Left renal cortex interstitium (tissue), 4 donors: ENCODE results near the gene LUC7L. TPM values are rescaled to one million over a fixed set of nuclear protein-coding genes. Genes with fewer than 3 reads are reported as not detected.
"Not testable (repeated sequence)": the region's sequence is repeated elsewhere in the genome, so short reads cannot be mapped to it uniquely, and the experiment has no call there.

Source experiments
- DNase-seq, 4 donors: peaks; one replicate each; pipeline ENCODE4 v3.0.0-alpha.2; 2013; ENCODE audit warnings: low read depth in 4 of 4, low spot score in 2 of 4, missing footprints in 1 of 4
- polyA plus RNA-seq, 4 donors: library from polyadenylated mRNA; unstranded; fragments of 120-200 nt; gene quantifications; one replicate each; pipeline ENCODE4 v1.2.1, GENCODE V29; 2013; ENCODE audit not compliant: insufficient read length in 4 of 4

The LUC7L gene
- polyA plus RNA-seq, 4 donors, result 98.9 to 185 (median 135) TPM

DNA sequence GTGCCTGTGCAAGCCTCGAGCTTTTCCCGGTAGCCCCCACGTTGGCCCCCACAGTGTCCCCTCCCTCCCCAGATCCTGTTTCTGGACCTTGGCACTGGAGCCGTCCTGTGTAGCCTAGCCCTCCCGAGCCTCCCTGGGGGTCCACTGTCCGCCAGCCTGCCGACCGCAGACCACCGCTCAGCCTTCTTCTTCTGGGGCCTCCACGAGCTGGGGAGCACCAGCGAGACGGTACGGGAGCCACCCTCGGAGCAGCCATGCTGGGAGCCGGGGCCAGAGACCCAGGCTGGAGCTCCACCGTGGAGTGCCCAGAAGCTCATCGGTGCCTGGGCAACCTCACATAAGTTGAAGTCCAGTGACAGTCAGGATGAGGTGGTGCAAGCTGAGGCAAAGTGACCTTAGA lies 34.7 kb upstream of the LUC7L start:
- DNase-seq, result no peak

- no peak for DNase-seq
These were observed 34.0 kb upstream of the LUC7L start for GRCh38 chr16:263182-263774.

- DNase-seq, result no peak
These were observed 33.0 kb upstream of the LUC7L start for GRCh38 chr16:262121-262745.

DNA sequence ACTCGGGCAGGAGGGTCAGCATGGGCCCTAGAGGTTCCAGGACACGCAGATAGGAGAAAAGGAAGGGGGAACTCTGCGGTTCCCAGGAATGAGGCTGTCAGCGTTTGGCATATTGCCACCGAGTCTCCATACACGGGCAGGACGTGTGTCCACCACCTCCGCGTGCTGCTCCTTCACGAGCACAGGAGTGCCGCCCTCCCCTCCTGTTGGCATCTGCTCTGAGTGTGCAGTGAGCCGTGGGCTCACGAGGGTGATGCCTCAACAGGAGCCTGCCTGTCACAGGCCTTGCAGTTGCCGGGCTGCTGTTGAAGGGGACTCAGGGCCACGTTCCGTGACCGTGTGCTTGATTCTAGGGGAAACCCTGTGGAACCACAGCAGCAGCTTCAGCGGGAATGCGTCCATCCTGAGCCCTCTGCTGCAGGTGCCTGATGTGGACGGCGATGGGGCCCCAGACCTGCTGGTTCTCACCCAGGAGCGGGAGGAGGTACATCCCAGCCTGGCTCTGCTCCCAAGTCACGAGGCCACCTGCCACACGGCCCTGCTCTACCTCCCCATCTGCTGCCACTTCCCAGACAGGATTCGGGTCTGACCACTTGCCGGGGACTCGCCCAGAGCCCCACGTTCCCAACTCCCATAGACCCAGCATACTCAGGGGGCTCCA lies 31.9 kb upstream of the LUC7L start:
- DNase-seq, result no peak

DNA sequence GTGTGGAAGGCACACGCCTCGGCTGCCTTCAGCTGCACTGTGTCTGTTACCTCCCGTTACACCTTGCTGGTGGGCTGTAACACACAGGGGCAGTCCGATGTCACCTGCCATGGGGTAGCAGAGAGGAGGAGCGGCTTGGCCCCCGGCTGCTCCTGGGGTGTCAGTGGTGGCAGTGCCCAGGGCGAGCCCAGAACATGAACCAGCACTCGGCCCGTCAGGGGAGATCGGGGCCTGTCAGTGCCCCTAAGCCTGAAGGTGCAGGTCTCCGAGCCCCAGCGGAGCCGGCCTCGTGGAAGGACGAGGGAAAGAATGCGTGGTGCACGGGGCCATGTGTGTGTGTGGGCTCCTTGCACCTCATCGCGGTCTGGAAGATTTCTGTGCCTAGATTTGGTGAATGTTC lies 31.1 kb upstream of the LUC7L start:
- DNase-seq, result no peak

DNA sequence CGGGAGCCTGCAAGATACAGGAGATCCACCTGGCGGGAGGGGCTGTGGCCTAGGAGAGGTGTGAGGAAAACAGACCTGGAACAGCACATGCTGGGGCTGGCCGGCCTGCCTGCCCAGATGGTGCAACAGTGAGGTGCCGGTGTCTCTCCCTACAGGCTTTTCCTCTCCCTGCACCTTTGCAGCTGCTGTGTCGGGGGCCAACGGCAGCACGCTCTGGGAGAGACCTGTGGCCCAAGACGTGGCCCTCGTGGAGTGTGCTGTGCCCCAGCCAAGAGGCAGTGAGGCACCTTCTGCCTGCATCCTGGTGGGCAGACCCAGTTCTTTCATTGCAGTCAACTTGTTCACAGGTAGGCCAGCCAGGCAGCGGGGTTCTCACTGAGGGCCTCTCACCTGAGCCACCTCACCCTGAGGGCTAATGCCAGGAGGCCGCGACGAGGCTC lies 30.6 kb upstream of the LUC7L start:
- DNase-seq, result no peak

DNA sequence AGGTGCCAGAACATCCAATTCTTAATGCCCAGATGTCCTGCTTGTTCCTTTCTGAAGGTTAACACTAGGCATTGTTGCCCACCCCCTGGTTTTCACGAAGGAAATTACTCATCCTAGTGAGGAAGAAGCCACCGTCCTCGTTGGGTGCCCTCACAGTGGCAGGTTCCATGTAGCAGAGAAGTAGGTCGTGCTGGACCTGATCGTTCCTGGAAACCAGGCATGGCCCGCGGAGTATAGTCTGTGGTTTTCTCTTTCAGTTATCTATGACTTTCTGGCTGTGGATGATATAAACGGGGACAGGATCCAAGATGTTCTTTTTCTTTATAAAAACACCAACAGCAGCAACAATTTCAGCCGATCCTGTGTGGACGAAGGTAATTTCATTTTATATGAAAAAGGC lies 30.0 kb upstream of the LUC7L start:
- no peak for DNase-seq

DNA sequence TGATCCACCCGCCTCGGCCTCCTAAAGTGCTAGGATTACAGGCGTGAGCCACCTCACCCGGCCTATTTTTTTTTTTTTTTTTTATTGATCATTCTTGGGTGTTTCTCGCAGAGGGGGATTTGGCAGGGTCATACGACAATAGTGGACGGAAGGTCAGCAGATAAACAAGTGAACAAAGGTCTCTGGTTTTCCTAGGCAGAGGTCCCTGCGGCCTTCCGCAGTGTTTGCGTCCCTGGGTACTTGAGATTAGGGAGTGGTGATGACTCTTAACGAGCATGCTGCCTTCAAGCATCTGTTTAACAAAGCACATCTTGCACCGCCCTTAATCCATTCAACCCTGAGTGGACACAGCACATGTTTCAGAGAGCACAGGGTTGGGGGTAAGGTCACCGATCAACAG lies 28.8 kb upstream of the LUC7L start:
- not testable (repeated sequence) for DNase-seq

- no peak for DNase-seq
These were observed 25.9 kb upstream of the LUC7L start for GRCh38 chr16:255183-255582.

DNA sequence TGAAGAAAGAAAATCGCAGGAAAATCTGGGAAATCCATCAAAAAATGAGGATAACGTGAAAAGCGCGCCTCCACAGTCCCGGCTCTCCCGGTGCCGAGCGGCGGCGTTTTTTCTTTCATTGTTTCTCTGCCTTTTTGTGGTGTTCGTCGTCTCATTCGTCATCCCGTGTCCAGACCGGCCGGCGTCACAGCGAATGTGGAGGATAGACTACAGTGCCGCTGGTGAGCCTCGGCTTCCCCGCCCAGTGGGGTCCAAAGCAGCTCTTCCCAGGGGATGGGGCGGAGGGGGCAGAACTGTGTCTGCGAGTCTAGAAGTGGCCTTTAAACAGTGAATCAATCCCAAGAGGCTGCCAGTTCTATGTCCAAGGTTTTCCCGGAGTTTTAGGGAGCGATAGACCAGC lies 25.2 kb upstream of the LUC7L start:
- no peak for DNase-seq

- DNase-seq, result no peak
These were observed 24.6 kb upstream of the LUC7L start for GRCh38 chr16:253833-254232.

DNA sequence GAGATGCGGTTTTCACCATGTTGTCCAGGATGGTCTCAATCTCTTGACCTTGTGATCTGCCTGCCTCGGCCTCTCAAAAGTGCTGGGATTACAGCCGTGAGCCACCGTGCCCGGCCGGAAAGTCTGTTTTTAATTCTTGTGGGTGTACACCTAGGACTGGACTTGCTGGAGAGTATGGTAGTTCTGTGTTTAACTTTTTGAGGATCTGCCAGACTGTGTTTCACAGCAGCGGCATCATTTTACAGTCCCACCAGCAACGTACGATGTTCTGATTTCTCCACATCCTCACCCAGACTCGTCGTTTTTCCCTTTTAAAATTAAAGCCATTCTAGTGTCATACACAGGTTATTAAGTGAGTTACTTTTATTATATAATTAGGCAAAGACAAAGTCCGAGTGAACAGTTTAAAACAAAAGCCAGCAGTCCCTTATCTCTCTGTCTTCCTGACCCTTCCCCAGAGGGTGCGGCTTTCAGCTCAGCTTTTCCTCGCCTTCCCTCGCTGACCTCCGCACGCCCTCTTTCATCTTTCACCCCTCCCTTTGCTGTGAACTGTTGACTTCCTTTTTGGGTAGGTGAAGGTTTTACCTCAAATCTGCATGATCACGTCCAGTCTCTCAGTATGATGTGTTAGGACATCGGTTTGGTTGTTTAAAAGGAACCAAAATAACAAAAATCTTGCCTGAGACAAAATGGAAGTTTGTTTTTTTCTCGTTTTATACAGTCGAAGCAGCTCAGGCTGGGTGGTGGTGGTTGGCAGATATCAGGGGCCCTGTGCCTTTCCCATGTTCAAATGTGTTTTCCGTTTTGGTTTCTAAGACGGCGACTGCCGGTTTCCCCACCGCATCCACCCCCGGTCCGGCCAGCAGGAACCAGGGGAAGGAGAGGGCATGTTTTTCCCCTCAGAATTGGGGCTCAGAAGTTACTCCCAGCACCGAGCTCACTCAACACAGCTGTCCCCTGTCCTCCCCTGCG lies 23.4 kb upstream of the LUC7L start:
- DNase-seq, result no peak

GRCh38 chr16:249431-249830 lies 20.2 kb upstream of the LUC7L start:
- DNase-seq, result no peak

- DNase-seq, result no peak
These were observed 17.8 kb upstream of the LUC7L start for GRCh38 chr16:247027-247426.

- no peak for DNase-seq
These were observed 15.9 kb upstream of the LUC7L start for GRCh38 chr16:245105-245504.

- no peak for DNase-seq
These were observed 14.1 kb upstream of the LUC7L start for GRCh38 chr16:243348-243747.

- no peak for DNase-seq
These were observed 13.0 kb upstream of the LUC7L start for GRCh38 chr16:242281-242680.

- no peak for DNase-seq
These were observed 11.3 kb upstream of the LUC7L start for GRCh38 chr16:240559-240958.

GRCh38 chr16:239948-240277 lies 10.7 kb upstream of the LUC7L start:
- DNase-seq, result no peak

DNA sequence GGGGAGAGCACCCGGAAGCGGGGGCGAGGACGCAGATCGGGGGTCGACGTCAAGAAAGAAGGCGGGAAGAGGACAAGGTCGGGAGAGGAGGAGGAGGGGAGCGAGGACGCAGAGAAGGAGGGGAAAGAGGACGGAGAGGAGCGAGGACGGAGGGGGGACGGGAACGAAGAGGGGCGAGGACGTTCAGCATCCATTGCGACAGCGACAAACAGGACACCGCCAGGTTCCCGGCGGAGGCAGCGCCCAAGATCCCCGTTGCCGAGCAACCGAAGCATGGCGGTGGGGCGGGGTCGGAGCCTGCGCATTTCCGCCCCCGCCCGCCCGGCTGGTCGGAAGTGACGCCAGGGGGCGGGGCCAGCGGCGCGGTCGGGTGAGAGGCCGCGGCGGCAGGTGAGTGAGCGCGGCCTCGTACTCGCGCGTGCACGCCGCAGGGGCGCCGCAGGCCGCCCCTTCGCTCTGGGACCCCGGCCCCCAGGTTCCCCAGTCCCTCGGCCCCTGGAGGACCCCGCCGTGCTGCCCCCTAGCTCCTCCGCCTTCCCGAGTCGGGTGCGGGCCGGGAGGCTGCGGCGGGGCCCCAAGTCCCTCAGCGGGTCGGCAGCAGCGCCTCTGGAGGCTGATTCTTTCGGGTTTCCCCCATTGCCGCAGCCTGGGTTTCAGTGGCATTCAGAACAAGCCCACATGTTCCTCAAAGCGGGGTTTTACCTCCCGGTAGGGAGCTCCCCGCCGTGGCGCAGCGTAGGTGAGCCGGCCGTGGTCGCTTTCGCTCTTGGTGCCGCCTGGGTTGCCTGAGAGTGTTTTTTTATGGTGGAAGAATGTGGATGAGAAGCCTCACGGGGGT lies 5.4 kb upstream of the LUC7L start, which contains the start of gene FAM234A:
Gene FAM234A (plus strand): TSS at position 354 of the 838 bp plus-strand sequence. CDS start 19,593 bp downstream, outside the sequence.
- peak; percentile 70 to 88 (median 86) for DNase-seq
